HuH-7 (cell line): ENCODE data around the gene CHRM2.

Experiments
- DNase-seq: peaks from one replicate; pipeline ENCODE4 v3.0.0; 2011; ENCODE audit warnings: low spot score

CHRM2 gene

DNA sequence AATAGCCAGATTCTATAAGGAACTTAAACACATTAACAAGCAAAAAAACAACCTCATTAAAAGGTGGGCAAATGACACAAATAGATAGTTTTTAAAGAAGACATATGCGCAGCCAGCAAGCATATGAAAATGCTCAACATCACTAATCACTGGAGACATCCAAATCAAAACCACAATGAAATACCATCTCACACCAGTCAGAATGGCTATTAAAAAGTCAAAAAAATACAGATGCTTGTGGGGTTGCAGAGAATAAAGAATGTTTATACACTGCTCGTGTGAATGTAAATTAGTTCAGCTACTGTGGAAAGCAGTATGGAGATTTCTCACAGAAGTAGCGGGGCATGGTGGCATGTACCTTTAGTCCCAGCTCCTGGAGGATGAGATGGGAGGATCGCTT, 164.0 kb downstream of the CHRM2 start:
- no peak for DNase-seq

DNA sequence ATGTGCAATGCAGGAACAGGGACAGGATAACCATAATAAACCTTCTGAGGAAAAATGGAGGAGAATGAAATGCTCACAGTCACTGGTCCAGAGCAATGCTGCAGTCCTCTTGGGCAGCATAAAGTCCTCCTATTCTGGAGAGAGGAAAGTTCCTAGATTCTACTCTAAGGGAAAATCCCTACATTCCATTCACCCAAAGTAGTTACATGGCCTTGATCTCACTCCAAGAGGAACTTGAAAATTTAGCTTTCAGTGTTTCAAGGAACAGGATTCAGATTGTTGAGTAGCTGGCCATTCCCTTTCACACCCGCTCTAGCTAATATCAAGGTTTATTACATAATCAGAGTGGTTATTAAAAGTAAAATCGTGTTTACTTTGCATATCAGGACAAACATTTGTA, 168.3 kb downstream of the CHRM2 start:
- DNase-seq: no peak

DNA sequence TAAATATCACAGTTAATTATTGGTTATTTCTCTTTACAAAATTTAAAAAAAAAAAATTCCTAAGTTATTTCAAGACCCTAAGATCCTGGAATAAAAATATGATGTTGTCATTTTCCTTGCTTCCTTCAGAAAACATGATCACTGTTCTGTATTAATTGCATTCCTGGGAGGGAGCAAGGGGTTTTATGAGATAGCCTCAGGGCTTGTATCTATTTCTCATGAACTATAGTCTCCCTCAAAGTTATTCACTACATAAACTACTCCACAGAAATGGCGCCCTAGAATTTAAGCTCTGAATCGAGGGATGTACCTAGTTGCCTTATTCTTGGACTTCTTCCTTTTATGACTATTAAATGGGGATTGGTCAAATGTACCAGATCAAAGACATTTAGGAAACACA, 170.3 kb downstream of the CHRM2 start:
- no peak for DNase-seq

DNA sequence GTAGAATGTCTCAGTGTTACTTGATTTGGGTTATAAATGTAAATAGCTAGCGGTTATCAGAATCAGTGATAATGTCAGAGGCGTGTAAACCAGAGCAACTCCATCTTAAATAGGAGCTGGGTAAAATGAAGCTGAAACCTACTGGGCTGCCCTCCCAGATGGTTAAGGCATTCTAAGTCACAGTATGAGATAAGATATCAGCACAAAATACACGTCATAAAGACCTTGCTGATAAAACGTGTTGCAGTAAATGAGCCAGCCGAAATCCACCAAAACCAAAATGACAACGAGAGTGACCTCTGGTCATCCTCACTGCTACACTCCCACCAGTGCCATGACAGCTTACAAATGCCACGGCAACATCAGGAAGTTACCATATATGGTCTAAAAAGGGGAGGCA, 172.3 kb downstream of the CHRM2 start:
- DNase-seq: no peak

DNA sequence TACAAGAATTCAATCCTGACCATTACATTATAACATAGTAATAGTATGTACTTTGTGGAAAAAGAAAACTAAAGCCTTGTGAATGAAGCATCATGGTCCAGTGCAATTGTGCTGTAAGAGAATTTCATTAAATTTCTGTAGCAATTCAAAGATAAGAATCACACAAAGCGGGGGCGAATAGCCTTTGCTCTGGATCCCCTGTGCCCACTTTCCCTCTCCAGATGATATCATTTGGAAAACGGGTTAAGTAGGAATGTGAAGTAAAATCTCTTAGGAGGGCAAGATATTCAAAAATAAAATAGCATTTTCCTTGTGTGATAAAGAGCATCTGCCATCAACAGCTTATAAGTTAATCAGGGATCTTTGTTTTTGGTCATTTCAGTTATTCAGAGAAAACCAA, 177.1 kb downstream of the CHRM2 start:
- DNase-seq: no peak

DNA sequence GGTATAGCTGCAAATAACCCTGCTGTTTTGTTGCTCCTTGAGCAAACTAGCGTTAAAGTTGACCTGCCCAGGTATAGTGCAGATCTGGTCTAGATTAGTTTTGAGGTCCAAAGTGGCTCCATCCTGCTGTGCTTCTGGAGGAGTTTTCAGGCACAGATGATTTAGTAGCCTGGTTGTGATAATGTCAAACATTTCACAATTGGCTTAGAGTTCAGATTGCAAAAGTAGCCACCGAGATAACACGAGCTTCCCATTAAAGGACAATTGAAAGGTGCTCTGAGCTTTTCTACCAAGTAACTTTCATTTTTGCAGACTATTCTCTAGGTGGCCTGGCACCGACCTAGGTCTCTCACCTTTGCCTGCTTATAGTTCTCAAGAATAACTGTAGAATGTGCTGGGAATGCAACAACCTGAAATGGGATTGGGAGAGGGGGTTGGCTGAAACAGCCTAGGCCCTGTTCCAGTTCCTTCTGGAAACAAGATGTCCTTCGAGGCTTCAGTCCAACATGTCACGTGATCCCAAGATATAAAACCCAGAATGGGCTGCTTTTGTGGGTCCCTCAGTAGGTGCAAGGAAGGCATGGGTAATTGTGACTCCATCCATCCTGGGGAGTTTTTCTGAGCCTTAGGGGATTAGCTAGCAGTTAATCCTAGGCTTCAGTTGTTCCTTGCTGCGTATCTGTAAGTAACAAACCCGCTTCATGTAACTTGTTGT, 201.0 kb downstream of the CHRM2 start:
- DNase-seq: no peak
